Epithelial cell of proximal tubule (primary cell): ENCODE results near the gene SEMA3A. TPM values are rescaled to one million over a fixed set of nuclear protein-coding genes. Genes with fewer than 3 reads are reported as not detected.

Experiments used
- DNase-seq: peaks from one replicate; pipeline ENCODE4 v3.0.0-alpha.2; 2011; ENCODE audit warnings: low read depth
- H3K4me3 ChIP-seq: 2 replicates; pipeline ENCODE4 v1.5.1; 2011; ENCODE audit warnings: low read depth, mild to moderate bottlenecking, low read length
- CTCF ChIP-seq: conservative IDR thresholded peaks from 2 replicates; pipeline ENCODE4 v1.5.1; 2012; ENCODE audit warnings: low read depth, mild to moderate bottlenecking, low read length
- total RNA-seq: library from RNA; depleted of rRNA; stranded (reverse); fragments of >200 nt; gene quantifications from 2 replicates; pipeline ENCODE4 v1.2.3, GENCODE V29; 2015

SEMA3A gene
- total RNA-seq, 1 donor from 2014 or later = 13.7 TPM

- no peak for DNase-seq
- TF ChIP-seq CTCF = no peak
- H3K4me3 ChIP-seq = no peak overlapping the region
Measured at GRCh38 chr7:84027678-84028077, 166.9 kb downstream of the SEMA3A start.

GRCh38 chr7:84025332-84025927 lies 169.2 kb downstream of the SEMA3A start:
- H3K4me3 ChIP-seq = no peak overlapping the region
- peak; percentile 97 for DNase-seq
- TF ChIP-seq CTCF = no peak

GRCh38 chr7:84022684-84023308 lies 171.8 kb downstream of the SEMA3A start:
- no peak overlapping the region for H3K4me3 ChIP-seq
- TF ChIP-seq CTCF = no peak
- no peak for DNase-seq

GRCh38 chr7:84022009-84022408 lies 172.6 kb downstream of the SEMA3A start:
- TF ChIP-seq CTCF = no peak
- H3K4me3 ChIP-seq = no peak overlapping the region
- no peak for DNase-seq

GRCh38 chr7:84021292-84021908 lies 173.2 kb downstream of the SEMA3A start:
- no peak for TF ChIP-seq CTCF
- no peak for DNase-seq
- H3K4me3 ChIP-seq = no peak overlapping the region

- TF ChIP-seq CTCF = no peak
Measured at GRCh38 chr7:84017651-84018050, 176.9 kb downstream of the SEMA3A start.

More at GRCh38 chr7:84017651-84018050, 176.9 kb downstream of the SEMA3A start:
- DNase-seq = no peak
- no peak overlapping the region for H3K4me3 ChIP-seq
